ENCODE results near the gene POLE. TPM values are rescaled to one million over a fixed set of nuclear protein-coding genes. Genes with fewer than 3 reads are reported as not detected.
"Not testable (repeated sequence)": the region's sequence is repeated elsewhere in the genome, so short reads cannot be mapped to it uniquely, and the experiment has no call there.

The POLE gene
- total RNA-seq, 3 donors from 2014 or later: 45.0 to 72.2 (median 55.1) TPM

DNA sequence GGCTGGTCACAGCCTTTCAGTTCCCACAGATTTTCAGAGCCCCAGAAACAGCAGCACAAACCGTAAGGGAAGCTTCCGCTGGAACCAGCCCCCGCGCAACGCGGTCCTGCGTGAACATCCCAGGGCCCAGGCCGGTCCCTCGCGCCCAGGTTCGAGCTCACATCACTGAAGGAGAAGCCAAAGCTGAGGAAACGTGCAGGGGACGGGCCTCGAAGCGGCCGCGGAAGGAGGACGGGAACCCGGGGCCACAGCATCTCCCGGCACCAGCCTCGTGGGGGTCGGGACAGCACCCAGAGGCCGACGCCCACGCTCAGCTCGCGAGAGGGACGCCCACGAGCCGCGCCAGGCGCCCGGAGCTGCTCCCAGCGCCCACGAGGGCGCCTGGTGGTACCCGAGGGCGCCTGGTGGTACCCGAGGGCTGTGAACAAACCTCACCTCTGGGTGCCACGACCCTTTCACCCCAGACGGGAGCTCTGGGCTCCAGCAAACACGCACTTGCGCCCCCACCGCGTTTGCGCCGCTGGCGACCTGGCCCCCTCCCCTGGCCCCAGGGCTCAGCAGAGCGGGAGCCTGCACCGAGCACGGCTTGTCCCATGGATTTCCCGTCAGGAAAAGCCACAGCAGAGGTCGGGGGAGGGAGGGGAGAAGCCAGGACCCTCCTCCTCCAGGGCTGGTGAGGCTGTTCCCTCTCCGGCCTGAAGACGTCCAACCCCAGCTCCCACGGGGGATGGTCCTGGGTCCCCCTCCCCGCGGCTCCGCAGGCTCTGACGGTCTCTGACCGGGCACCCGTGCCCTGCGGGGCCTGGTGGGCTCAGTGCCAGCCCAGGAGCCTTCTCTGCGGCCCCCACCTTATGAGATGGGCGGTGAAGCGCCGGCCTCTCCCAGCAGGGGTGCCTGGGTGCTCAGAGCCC lies 83.6 kb downstream of the POLE start:
- Histone ChIP-seq H3K9me3 (no peaks in the 10 kb centered on the region), H3K4me1 (ENCODE audit: low read depth) (peaks cover 30% of the 10 kb centered on the region), H3K36me3 (ENCODE audit: low read depth) (no peaks in the 10 kb centered on the region), H3K4me3 (no peak overlapping the region)
- TF ChIP-seq, protein P1, sequence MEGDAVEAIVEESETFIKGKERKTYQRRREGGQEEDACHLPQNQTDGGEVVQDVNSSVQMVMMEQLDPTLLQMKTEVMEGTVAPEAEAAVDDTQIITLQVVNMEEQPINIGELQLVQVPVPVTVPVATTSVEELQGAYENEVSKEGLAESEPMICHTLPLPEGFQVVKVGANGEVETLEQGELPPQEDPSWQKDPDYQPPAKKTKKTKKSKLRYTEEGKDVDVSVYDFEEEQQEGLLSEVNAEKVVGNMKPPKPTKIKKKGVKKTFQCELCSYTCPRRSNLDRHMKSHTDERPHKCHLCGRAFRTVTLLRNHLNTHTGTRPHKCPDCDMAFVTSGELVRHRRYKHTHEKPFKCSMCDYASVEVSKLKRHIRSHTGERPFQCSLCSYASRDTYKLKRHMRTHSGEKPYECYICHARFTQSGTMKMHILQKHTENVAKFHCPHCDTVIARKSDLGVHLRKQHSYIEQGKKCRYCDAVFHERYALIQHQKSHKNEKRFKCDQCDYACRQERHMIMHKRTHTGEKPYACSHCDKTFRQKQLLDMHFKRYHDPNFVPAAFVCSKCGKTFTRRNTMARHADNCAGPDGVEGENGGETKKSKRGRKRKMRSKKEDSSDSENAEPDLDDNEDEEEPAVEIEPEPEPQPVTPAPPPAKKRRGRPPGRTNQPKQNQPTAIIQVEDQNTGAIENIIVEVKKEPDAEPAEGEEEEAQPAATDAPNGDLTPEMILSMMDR (IDR thresholded peaks at IDR 0.05): no peak
- DNase-seq (peak in 2 of 3 donors; percentile 35 to 39), ATAC-seq (peak; percentile 3)
- intact Hi-C loops (cut with DNase I, micrococcal nuclease): no loop called here

DNA sequence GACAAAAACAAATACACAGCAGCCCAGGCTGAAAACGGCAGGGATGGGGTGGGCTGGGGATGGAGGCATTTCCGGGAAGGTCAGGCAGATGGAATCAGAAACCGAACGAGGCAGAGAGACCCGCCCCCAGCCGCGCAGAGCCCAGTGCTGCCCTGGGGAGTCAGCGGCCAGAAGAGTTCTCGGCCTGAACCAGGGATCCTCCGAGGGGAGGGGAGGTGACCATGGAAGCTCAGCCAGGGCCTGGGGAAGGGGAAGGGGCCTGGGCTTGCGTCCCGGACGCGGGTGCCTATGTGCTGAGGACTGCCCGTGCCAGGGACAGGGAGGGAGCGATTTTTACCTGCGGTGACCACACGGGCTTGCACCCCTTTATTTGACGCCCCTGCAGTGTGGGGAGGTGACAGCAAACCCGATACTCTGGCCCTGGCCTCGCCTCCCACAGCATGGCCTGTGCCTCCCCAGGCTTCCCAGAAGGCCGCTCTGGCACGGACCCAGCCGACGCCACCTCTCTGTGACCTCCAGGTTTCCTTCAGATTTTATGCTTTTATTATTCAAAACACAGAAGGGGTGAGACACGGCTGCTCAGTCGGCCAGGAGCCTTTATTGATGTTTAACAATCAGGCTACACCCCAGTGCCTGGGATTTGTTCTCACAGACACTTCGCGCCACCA lies 84.4 kb downstream of the POLE start:
- Histone ChIP-seq H3K4me1 (ENCODE audit: low read depth) (peaks cover 30% of the 10 kb centered on the region), H3K36me3 (ENCODE audit: low read depth) (no peaks in the 10 kb centered on the region), H3K9me3 (no peaks in the 10 kb centered on the region), H3K4me3 (no peak overlapping the region)
- intact Hi-C loops (cut with DNase I, micrococcal nuclease): no loop called here
- TF ChIP-seq, protein P1 (IDR thresholded peaks at IDR 0.05): no peak
- DNase-seq (peak; percentile 76 to 87 (median 84)), ATAC-seq (peak; percentile 72)

- peak in 1 of 3 donors; percentile 49 for DNase-seq
- Histone ChIP-seq H3K36me3 (ENCODE audit: low read depth) (no peaks in the 10 kb centered on the region), H3K9me3 (no peaks in the 10 kb centered on the region), H3K4me1 (ENCODE audit: low read depth) (peaks cover 33% of the 10 kb centered on the region), H3K4me3 (no peak overlapping the region)
- TF ChIP-seq, protein P1 (IDR thresholded peaks at IDR 0.05): no peak
- intact Hi-C loops (cut with DNase I, micrococcal nuclease): no loop called here
- no peak for ATAC-seq
Measured at GRCh38 chr12:132601171-132601883, 85.8 kb downstream of the POLE start.

DNA sequence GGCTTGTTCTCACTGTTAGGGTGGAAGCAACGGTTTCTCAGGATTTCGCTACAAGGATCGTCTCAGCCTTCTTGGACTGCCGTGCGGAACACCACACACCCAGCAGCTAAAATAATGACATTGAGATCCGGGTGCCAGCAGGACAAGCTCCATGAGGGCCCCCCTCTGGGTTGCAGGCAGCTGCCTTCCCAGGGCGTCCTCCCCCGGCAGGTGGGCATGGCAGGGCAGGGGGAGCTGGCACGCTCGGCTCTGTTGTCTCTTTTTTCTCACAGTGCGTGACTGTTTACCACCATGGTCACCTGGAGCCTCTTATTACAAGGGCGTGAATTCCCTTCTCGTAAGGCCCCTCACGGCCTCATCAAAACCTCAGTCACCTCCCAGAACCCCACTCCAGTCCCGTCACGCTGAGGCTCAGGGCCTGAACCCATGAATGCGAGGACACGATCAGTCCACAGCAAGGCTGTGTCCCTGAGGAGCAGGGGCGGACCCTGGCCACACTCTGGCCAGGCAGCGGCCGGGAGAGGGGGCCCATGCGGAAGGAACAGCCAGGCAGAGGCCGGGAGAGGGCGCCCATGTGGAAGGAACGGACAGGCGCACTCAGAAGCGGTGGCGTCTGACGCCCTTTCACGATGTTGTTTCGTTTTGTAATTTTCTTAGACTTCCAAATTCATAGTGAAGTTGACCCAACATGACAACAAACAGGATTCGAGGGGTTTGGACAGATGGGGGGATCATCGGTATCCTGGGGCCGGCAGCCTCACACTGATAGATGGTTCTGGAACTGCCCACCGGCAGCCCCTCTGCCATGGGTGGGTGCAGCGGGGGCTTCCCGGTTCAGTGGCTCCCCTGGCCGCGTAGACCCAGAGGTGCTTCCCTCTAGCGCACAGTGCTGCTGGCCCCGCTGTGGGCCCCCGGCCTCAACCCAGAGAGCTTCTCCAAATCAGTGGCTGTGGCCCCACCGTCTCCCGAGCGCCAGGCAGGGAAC lies 86.8 kb downstream of the POLE start:
- H3K9me3 ChIP-seq: no peaks in the 10 kb centered on the region
- no peak overlapping the region for H3K4me3 ChIP-seq
- TF ChIP-seq, protein P1 (IDR thresholded peaks at IDR 0.05): peak; percentile 29
- DNase-seq (peak; percentile 70 to 82 (median 75)), ATAC-seq (peak; percentile 72)
- intact Hi-C loops (cut with DNase I, micrococcal nuclease): no loop called here
- no peaks in the 10 kb centered on the region for H3K36me3 ChIP-seq (ENCODE audit: low read depth)
- peaks cover 33% of the 10 kb centered on the region for H3K4me1 ChIP-seq (ENCODE audit: low read depth)

- ATAC-seq; intact Hi-C loops (cut with DNase I, micrococcal nuclease); H3K36me3 ChIP-seq (ENCODE audit: low read depth); H3K4me3 ChIP-seq; H3K9me3 ChIP-seq: not testable (repeated sequence)
- peak in 1 of 3 donors; percentile 31 for DNase-seq
- peaks cover 32% of the 10 kb centered on the region for H3K4me1 ChIP-seq (ENCODE audit: low read depth)
Measured at GRCh38 chr12:132599502-132599901, 87.6 kb downstream of the POLE start.
